ENCODE measurements around the gene HPCA.
"Not testable (repeated sequence)": the region's sequence is repeated elsewhere in the genome, so short reads cannot be mapped to it uniquely, and the experiment has no call there.

HPCA gene

DNA sequence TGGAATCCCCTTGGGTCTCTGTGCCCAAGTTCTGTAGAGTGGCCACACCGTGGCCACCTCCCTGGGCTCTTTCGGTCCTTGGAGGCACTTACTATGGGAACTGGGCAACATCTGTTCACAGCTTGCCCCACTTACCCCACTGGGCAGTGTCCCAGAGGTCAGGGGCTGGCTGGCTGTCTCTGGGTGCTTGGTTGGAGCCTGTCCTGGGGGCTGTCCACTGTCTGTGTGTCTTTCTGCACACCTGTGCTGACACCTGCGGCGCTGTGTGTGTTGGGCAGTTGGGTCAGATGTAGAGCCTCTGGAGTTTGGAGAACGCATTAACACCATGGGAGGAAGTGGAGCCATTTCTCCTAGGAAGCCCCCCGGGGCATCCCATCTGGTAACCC is 16.2 kb downstream of the HPCA start:
- DNase-seq (ENCODE audit: low spot score): no peak

DNA sequence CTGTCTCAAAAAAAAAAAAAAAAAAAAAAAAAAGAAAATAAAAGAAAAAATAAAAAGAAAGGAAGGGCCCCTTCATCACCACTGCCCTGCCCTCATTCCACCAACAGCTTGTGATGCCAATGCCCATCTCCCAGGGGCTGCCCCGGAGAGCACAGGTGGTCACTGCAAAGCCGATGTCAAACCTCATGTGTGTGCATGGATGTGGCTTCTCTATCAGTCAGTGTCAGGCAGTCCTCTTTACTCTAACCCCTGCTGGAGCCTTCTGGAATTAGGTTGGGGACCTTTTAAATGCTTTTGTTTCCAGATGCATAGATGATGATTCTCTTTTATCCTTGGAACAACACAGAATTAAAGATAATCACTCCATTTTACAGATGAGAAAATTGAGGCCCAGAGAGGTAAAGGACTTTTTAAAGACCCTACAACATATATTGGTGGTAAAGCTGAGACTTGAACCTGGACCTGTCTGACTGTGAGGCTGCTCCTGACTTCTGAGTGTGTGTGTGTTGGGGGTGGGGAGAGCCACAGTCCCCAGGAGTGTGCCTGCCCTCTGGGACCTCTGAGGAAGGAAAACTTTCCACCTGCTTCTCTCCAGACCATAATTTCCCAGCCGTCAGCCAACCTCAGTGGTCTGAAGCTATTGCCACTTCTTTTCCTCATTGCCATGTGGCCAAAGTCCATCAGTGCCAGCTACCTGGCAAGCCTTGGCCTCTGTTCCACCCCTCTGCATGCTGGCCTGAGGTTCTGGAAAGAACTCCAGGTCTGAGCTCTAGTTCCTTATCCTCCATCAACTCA is 17.9 kb downstream of the HPCA start:
- DNase-seq (ENCODE audit: low spot score): peak; percentile 23

DNA sequence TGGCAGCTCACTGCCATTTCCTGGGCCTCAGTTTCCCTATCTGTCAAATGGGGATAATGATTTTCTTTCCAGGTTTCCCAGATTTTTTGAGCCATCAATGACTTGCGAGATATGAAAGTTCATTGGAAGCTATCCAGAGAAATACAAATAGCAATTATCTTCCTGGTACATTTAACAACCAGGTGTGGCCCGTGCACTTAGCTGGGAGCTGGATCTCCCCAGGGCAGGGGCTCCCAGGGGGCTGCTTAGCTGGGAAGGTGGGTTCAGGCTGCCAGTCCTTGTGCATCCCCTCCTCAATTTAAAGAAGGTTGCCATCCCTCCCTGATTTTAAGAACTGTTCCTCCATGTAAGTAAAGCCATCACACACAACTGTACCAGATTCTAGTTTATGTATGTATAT is 18.5 kb downstream of the HPCA start:
- peak; percentile 9 for DNase-seq (ENCODE audit: low spot score)

DNA sequence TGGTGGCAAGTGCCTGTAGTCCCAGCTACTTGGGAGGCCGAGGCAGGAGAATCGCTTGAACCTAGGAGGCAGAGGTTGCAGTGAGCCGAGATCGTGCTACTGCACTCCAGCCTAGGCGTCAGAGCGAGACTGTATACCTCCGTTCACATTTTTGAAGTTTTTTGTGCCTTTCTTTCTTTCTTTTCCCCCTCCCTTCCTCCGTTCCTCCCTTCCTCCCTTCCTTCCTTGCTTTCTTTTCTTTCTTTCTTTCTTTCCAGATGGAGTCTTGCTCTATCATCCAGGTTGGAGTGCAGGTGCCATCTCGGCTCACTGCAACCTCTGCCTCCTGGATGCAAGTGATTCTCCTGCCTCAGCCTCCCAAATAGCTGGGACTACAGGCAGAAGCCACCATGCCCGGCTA is 19.3 kb downstream of the HPCA start:
- not testable (repeated sequence) for DNase-seq (ENCODE audit: low spot score)

DNA sequence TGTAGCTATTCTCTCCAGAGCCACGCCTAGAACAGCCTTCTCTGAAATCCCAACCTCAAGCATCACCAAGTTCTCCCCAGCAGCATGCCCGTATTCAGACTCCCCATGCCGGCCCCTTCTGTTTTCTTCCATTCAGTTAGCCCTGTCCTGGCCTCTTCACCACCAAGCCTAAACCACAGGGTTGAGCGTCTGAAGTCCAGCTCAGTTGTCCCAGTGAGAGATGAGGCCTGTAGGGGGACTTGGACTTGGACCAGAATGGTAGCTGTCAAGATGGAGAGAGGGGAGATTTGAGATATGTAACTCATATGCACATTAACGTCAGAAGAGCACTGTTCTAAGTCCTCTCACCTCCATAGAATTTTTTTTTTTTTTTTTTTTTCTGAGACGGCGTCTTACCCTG is 20.4 kb downstream of the HPCA start:
- peak; percentile 31 for DNase-seq (ENCODE audit: low spot score)

DNA sequence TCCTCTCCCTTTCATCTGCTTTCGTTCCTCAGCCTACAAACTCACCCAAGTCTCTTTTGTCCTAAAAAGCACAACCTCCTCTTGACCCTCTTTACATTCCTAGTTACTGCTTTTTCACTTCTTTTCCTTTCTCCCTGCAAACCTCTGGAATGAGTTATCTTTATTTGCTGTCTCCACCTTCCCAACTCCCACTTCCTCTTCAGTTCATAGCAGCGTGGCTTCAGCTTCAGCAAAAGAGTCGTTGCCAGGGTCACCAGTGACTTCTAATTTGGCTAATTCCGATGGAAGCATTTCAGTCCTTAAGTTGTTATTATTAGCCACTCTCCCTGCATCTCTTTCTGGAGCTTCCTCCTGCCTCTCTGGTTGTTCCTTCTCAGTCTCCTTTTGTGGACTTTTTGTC is 21.1 kb downstream of the HPCA start:
- peak; percentile 9 for DNase-seq (ENCODE audit: low spot score)

DNA sequence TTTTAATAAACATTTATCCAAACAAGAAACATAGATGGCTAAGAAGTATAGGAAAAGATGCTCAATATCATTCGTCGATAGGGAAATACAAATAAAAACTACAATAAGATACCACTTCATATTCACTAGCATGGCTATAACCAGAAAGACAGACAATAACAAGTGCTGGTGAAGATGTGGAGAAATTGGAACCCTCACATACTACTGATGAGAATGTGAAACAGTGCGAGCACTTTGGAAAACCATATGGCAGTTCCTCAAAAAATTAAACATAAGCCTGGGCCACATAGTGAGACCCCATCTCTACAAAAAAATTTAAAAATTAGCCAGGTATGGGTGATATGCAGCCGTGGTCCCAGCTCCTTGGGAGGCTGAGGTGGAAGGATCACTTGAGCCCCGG is 24.0 kb downstream of the HPCA start:
- DNase-seq (ENCODE audit: low spot score): no peak

DNA sequence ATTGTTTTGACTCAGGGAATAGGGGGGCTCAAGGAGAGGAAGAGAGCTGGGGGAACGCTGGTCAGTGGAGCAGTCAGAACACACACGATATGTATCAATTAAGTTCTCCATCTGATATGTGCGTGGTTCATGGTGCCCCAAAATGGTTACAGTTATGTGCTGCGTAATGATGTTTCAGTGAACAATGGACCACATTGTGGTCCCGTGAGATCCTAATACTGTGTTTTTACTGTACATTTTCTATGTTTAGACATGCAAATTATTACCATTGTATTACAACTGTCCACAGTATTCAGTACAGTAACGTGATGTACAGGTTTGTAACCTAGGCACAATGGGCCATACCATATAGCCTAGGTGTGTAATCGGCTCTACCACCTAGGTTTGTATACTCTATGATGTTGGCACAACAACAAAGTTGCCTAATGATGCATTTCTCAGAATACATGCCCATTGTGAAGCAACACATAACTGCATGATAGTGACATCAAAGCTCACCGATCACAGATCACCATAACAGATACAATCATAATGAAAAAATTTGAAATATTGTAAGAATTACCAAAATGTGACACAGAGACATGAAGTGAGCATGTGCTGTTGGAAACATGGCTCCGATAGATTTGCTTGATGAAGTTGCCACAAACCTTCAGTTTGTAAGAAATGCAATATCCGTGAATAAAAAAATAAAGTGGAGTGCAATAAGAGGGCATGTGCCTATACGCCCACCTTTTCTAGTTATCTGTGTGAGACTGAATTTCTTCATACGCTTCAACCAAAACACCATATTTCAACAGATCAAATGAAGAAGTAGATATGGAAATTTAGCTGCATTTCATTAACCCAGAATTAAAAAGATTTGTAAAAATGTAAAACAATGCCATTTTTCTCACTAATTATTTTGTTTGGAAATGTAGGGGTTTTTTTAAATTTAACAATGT is 29.7 kb downstream of the HPCA start:
- DNase-seq (ENCODE audit: low spot score): no peak

DNA sequence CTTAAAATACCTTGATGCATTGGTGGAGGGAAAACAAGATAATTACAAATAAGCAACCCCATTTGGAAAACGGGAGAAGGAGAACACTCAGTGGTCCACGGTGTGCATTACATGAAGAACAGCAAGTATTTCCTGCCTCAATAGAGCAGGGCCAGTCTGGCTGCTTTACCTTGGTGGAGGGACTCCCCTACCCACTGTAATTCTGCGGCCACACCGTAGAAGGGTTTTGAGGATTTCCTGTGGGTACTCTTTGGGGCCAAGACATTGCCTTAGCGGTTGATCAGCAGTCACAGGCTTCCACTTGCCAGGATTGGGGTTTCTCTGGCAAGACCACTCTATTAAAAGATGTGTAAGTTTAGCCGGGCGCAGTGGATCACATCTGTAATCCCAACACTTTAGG is 31.2 kb downstream of the HPCA start:
- DNase-seq (ENCODE audit: low spot score): no peak

DNA sequence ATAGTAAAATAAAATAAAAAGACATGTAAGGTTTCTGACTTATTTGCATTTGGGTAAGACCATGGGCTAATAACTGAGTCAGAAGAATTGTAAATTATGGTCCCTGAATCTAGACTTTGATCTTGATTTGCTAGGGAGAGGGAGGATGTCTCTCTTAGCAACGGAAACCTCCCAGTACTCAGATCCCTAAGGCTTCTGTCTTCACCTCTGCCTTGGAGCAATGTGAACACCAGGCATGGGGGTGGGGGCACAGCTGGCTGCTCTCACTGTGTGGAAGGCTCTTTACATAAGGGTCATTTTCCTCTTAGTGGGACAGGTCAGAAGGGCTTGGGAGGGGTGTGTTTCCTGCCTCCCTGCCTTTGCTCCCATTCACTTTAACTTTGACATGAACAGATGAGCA is 31.9 kb downstream of the HPCA start:
- no peak for DNase-seq (ENCODE audit: low spot score)

DNA sequence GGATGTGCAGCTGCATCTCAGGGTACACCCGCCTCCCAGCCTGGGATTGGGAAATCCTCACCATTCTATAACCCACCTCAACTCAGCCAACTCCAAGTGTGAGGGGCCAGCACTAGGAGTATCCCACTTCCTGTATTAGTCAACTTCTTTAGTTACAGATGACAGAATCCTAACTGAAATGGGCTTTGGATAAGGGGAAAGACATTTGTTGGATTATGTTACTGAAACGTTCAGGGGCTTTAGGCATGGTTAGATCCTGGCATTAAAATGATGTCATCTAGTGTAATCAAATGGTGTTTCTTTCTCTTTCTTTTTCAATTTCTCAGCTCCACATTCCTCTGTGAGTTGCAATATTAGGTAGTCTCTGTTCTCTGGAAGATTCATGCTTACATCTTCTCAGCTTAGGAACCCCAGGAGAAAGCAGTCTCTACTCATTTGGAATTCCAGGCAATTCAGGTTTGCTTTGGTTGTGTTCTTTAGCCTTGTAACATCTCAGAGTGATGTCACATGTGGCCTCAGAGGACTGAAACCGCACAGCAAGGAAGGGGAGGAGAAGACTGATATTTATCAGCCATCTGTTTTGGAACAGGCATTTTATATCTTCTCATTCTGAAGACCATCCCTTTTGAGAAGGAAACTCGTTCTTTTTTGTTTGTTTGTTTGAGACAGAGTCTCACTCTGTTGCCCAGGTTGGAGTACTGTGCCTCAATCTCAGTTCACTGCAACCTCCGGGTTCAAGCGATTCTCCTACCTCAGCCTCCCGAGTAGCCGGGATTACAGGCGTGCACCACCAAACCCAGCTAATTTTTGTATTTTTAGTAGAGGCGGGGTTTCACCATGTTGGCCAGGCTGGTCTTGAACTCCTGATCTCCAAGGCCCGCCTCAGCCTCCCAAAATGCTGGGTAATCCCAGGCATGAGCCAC is 33.8 kb downstream of the HPCA start:
- no peak for DNase-seq (ENCODE audit: low spot score)

DNA sequence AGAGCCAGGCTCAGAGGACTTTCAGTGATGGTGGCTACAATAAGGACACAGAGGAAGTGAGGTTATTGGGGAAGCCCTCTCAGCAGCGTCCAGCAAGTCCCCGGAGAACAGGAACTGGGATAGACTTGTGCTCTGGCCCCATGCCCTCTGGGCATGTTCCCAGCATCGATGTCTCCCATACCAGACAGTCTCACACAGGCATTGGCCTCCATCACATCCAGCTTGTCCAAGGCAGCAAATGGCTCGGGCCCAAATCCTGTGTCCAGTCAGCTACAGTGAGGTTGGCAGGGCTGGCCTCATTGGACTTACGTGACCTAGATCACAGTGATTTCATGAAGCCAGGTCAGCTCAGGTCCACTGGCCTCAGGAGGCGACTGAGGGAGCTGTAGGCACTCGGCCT is 34.5 kb downstream of the HPCA start:
- no peak for DNase-seq (ENCODE audit: low spot score)

DNA sequence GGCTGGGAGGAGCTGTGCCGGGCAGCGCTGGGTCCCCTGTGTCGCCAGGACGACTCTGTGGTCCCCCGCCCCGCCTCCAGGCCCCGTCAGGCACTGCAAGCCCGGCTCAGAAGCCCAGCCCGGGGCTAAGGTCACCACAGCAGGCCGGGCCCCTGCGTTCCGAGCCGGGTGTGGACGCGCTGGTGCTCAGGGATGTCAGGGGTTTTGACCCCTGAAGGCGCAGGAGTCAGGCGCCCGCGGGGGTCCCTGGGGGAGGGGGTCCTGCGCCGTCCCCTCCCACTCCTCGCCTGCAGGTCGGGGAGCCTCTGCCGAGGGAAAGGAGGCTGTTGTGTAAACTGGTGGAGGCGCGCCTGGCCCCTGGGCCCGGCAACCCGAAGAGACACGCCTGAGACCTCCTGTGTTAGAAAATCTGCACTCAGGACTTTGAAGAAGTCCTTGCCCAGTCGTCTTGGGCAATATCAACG is 38.6 kb downstream of the HPCA start:
- no peak for DNase-seq (ENCODE audit: low spot score)

DNA sequence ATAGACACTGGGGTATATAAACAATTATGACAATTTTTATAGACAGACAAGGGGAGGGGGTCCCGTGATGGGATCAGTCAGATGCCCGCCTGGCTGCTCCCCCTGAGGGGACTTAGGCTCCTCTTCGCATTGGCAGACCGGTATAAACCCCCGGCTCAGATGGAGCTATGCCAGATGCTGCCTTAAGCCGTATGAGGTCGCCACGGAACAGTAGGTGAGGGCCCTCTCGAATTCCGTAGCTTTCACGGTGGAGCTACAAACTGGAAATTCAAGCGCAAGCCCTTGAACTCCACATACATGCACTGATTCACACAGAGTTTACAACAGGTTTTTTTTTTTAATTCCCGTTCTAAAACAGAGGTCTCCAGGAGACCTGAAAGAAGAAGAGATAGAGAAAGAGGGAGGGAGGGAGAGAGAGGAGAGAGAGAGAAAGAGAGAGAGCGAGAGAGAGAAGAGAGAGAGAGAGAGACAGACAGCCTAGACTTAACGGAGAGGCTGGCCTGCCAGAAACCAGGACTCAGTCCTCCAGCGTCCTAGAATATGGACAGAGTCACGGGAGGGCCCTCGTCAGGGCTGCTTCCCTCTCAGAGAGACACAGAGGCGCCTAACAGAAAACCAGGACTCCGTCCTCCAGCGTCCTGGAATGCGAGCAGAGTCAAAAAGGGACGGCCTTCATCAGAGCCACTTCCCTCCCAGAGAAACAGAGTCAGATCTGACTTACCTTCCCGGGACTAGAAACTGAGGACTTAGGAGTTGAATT is 39.3 kb downstream of the HPCA start:
- DNase-seq (ENCODE audit: low spot score): no peak

DNA sequence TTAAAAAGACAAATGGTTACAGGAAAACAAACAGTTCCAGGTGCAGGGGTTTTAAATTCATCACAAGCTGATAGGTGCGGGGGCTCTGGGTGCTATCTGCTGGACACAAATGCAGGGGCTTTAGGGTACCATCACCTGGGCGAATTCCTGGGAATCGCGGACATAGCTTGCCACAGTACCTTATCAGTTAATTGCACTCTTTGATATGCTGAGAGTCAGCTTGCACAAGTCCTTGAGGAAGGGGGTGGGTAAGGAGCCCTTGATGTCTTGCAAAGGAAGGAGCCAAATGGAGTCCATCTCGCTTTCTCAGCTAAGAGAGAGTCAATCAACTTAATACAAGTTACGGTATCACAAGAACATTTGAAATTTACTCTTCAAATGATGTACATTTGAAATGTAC is 40.3 kb downstream of the HPCA start:
- DNase-seq (ENCODE audit: low spot score): no peak

DNA sequence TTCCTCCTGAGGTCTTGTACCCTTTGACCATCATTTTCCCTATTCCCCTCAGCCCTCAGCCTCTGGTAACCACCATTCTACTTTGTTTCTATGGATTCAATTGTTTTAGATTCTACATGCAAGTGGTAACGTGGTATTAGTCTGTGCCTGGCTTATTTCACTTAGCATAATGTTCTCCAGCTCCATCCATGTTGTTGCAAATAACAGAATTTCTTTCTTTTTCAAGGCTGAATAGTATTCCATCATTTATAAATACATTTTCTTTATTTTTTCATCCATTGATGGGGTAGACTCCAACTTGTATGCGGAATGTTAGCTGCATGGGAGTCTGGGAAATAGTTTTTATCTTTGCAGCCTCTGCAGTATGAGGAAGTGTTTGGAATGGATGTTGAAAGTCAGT is 41.1 kb downstream of the HPCA start:
- no peak for DNase-seq (ENCODE audit: low spot score)

DNA sequence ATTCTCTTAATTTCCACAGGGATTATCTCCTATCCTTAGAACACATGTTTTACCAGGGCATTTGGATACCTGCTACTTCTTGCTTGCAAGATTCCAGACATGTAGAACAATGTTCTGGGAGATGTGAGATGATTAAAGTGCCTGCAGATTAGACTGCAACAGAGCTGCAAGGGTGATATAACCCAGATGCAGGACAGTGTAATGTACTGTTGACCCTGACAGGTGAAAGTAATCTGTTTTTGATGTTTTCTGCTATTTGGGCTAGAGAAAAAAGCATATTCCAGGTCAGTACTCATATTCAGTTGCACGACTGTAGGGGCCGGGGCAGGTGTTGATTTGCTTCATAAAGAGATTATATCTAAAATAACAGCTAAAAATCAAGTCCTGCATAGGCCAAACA is 42.0 kb downstream of the HPCA start:
- DNase-seq (ENCODE audit: low spot score): no peak

DNA sequence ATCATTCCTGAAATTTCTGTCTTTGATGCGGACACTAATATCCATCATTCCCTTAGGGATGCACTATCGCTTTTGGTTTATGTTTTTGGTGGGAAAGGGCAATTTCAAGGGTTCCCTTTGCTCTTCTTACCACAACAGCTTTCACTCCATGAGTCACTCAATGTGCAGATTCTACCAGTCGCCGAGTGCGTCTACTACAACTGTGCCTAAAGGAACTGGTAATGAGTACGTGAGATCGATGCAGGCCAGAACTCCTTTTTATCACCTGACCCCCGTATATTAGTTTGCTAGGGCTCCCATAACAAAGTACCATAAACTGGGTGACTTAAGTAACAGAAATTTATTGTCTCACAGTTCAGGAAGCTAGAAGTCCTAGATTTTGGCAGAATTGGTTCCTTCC is 42.4 kb downstream of the HPCA start:
- no peak for DNase-seq (ENCODE audit: low spot score)

DNA sequence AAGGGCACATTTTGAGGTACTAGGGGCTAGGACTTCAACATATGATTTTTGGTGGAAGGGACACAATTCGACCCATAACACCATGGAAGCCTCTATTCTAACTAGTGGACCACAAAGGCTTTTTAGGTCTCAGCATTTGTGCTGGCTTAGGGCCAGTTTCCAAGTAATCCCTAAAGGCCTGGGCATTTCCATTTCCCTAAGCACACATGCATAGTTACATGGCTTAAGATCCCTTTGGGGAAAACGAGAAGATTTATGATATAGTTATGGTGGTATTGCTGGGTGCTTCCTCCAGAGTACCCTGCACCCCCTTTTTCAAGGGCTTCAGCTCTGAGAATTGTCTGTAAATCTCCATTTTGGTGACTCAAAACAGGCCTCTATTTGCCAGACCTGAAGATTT is 43.1 kb downstream of the HPCA start:
- no peak for DNase-seq (ENCODE audit: low spot score)

DNA sequence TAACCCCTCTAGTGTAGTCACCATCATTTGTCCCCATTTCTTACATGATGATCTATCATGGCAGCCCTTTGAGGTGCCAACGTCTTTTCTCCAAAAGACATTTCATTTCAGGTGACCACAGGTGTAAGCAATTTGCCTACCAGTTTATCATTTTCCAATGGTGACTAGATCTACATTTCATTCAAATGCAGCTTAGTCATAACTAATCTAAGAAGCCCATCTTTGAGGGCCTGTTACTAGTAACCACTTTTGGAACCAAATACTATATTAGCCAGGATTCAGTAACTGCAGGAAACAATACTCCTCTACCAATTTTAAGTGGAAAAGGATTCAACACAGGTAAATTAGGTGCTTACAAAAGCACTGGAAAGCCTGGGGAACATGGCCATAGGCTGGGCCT is 45.5 kb downstream of the HPCA start:
- no peak for DNase-seq (ENCODE audit: low spot score)

DNA sequence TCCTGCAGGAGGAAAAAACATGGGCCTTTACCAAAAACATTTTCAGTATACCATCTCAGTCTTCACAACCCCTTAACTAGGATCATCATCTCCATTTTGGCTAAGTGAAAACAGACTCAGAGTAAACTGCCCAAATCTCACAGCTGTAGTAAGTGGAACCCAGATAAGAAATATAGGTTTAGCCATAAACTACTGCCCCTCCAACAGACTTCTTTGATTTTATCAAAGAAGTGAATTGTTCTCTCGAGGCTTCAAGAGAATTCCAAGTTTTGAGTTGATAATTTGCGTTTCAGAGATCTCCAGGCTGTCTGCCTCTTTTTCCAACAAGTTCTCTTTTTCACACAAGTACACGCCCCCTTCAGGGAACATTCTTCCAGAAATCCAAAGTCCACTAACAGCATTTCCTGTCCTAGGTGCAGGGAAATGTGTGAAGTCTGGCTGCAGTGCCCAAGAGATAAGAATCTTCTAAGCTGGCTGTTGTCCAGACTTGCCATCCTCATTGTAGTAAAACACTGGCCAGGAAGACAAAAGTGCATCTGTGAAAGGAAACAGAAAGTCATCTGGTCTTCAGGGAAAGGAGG is 47.5 kb downstream of the HPCA start:
- DNase-seq (ENCODE audit: low spot score): no peak
